PC-9 (cell line): ENCODE data around the gene PPP2R3A.

Experiments
- EZH2 ChIP-seq: fragments of 200-600 bp; sonication (generic); IDR thresholded peaks from 2 replicates; pipeline ENCODE4 v1.8.0; 2017; ENCODE audit warnings: antibody characterized with exemption, low read depth
- TF ChIP-seq, protein P1 (sequence below): fragments of 200-600 bp; sonication (generic); conservative IDR thresholded peaks from 2 replicates; pipeline ENCODE4 v1.6.1; 2017; ENCODE audit warnings: mixed run types, antibody characterized with exemption, mild to moderate bottlenecking, moderate library complexity

- TF ChIP-seq, protein P1, sequence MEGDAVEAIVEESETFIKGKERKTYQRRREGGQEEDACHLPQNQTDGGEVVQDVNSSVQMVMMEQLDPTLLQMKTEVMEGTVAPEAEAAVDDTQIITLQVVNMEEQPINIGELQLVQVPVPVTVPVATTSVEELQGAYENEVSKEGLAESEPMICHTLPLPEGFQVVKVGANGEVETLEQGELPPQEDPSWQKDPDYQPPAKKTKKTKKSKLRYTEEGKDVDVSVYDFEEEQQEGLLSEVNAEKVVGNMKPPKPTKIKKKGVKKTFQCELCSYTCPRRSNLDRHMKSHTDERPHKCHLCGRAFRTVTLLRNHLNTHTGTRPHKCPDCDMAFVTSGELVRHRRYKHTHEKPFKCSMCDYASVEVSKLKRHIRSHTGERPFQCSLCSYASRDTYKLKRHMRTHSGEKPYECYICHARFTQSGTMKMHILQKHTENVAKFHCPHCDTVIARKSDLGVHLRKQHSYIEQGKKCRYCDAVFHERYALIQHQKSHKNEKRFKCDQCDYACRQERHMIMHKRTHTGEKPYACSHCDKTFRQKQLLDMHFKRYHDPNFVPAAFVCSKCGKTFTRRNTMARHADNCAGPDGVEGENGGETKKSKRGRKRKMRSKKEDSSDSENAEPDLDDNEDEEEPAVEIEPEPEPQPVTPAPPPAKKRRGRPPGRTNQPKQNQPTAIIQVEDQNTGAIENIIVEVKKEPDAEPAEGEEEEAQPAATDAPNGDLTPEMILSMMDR = no peak
- TF ChIP-seq EZH2 = no peak
Observed at GRCh38 chr3:136196401-136197158, 231.1 kb downstream of the PPP2R3A start.
